Colonic mucosa (tissue), 4 donors: ENCODE results near the gene WWOX. TPM values are rescaled to one million over a fixed set of nuclear protein-coding genes. Genes with fewer than 3 reads are reported as not detected.

Experiments used
- DNase-seq: peaks from one replicate; pipeline ENCODE4 v3.0.0-alpha.2; 2020
- H3K27ac ChIP-seq: fragments of 200-600 bp; one replicate; pipeline ENCODE4 v1.8.0; 2021
- H3K27me3 ChIP-seq: fragments of 200-600 bp; one replicate; pipeline ENCODE4 v1.8.0; 2021
- H3K36me3 ChIP-seq: fragments of 200-600 bp; one replicate; pipeline ENCODE4 v1.8.0; 2021
- H3K4me1 ChIP-seq: fragments of 200-600 bp; one replicate; pipeline ENCODE4 v1.8.0; 2021; ENCODE audit warnings: mild to moderate bottlenecking
- H3K4me3 ChIP-seq: fragments of 200-600 bp; one replicate; pipeline ENCODE4 v1.8.0; 2021
- H3K9ac ChIP-seq, 2 donors: one replicate each; pipeline ENCODE4 v1.7.0; 2013; ENCODE audit warnings: control low read depth in 2 of 2, low read depth in 2 of 2, low read length in 2 of 2
- H3K9me3 ChIP-seq: fragments of 200-600 bp; one replicate; pipeline ENCODE4 v1.8.0; 2021
- intact Hi-C: fragments of 100-400 bp; cut with DNase I; formaldehyde crosslinking; loops from one replicate; pipeline ENCODE4 v1.14.1; 2022
- total RNA-seq, 2 donors: library from RNA; stranded (reverse); fragmentation: NEBNext Ultra II Directional in 1 of 2; extraction: Animal tissue kit (Norgen Biotek cat#: 25700) in 1 of 2; gene quantifications; one replicate each; pipeline ENCODE4 v1.2.1, GENCODE V29; 2021
- TF ChIP-seq, protein P1 (sequence below): fragments of 200-600 bp; IDR thresholded peaks from one replicate; pipeline ENCODE4 v1.8.0; 2022; ENCODE audit warnings: antibody characterized with exemption, mild to moderate bottlenecking
- donor health status: healthy.
- donor health status: DM: no; HTN: no; CAD: no.
- donor health status: DM: no; HTN: no; CAD: no.

Gene WWOX
- total RNA-seq, 2 donors from 2014 or later = 7.2 to 11.0 TPM

DNA sequence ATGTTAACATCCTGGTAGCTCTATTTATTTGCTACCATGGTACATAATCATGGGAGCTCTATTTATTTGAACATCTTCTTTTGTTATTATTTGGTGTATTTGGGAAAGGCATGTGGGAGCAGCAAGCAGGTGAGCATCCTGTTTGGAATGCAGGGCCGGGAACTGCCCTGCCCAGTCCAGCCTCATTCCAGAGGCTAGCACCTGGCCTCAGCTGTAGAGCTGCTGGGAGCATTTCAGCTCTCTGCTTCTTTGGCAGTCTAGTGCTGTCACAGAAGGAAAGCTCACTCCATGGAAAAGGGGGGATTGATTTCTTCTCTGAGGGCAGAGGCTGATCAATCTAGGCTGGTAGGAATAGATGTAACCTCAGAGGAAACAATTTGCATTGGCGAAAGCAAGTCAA is 112.5 kb downstream of the WWOX start:
- Histone ChIP-seq H3K4me1 (no peaks in the 10 kb centered on the region), H3K36me3 (no peaks in the 10 kb centered on the region), H3K9me3 (no peaks in the 10 kb centered on the region), H3K4me3 (no peak overlapping the region), H3K27me3 (no peaks in the 10 kb centered on the region), H3K27ac (no peak overlapping the region), H3K9ac (no peak overlapping the region)
- TF ChIP-seq, protein P1, sequence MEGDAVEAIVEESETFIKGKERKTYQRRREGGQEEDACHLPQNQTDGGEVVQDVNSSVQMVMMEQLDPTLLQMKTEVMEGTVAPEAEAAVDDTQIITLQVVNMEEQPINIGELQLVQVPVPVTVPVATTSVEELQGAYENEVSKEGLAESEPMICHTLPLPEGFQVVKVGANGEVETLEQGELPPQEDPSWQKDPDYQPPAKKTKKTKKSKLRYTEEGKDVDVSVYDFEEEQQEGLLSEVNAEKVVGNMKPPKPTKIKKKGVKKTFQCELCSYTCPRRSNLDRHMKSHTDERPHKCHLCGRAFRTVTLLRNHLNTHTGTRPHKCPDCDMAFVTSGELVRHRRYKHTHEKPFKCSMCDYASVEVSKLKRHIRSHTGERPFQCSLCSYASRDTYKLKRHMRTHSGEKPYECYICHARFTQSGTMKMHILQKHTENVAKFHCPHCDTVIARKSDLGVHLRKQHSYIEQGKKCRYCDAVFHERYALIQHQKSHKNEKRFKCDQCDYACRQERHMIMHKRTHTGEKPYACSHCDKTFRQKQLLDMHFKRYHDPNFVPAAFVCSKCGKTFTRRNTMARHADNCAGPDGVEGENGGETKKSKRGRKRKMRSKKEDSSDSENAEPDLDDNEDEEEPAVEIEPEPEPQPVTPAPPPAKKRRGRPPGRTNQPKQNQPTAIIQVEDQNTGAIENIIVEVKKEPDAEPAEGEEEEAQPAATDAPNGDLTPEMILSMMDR = no peak
- no peak for DNase-seq
- intact Hi-C loops = no loop called here

DNA sequence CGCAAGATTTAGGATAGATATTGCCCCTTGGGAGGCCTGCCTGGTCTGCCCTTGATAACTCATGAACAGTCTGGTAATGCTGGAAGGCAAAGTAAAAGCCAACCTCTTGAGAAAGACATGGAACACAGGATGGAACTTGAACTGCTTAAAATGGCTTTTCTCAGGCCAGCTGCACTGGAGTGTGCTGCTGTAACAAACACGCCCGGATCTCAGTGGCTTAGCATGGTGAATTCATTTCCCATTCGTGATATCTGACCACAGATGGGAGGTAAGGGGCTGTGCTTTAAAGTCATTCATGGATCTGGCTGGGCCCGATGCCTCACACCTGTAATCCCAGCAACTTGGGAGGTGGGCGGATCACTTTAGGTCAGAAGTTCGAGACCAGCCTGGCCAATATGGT is 113.2 kb downstream of the WWOX start:
- Histone ChIP-seq H3K9ac (no peak overlapping the region), H3K27ac (no peak overlapping the region)

DNA sequence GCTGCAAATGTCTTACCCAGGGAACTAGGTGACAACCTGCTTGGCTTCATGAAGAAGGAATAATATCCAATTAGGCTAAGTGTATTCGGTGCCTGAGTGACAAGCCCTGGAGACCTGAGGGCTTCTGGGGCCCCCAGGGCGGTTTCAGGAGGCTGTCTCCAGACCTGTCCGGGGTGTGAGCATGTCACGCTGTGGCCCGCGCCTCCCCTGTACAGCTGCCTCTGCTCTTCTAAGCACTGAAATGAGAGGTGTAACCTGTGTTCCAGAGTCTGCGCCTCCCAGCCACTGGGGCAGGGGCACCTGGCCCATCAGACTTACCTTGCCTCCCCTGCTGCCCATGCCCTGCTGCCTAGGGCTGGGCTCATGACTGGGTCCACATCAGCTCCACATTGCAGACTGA is 114.3 kb downstream of the WWOX start:
- TF ChIP-seq, protein P1 = no peak
- no peaks in the 10 kb centered on the region for H3K27me3 ChIP-seq
- no peak overlapping the region for H3K9ac ChIP-seq
- intact Hi-C loops = no loop called here
- no peak for DNase-seq
- no peak overlapping the region for H3K4me3 ChIP-seq
- no peaks in the 10 kb centered on the region for H3K9me3 ChIP-seq
- H3K36me3 ChIP-seq = no peaks in the 10 kb centered on the region
- no peaks in the 10 kb centered on the region for H3K4me1 ChIP-seq
- no peak overlapping the region for H3K27ac ChIP-seq

More for the DNA sequence above, 113.2 kb downstream of the WWOX start:
- intact Hi-C loops = no loop called here
- Histone ChIP-seq H3K4me1 (no peaks in the 10 kb centered on the region), H3K27me3 (no peaks in the 10 kb centered on the region), H3K9me3 (no peaks in the 10 kb centered on the region), H3K36me3 (no peaks in the 10 kb centered on the region), H3K4me3 (no peak overlapping the region)
- TF ChIP-seq, protein P1 = no peak
- DNase-seq = no peak

DNA sequence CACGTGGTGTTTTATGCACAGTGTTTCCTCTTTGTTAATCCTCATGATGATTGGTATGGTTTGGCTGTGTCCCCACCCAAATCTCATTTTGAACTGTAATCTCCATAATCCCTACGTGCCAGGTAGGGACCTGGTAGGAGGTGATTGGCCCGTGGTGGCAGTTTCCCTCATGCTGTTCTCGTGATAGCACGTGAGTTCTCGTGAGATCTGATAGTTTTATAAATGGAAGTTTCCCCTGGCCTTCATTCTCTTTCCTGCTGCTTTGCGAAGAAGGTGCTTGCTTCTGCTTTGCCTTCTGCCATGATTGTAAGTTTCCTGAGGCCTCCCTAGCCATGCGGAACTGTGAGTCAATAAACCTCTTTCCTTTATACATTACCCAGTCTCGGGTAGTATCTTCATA is 115.8 kb downstream of the WWOX start:
- TF ChIP-seq, protein P1 = no peak
- intact Hi-C loops = no loop called here
- Histone ChIP-seq H3K27me3 (no peaks in the 10 kb centered on the region), H3K4me3 (no peak overlapping the region), H3K4me1 (no peaks in the 10 kb centered on the region), H3K27ac (no peak overlapping the region), H3K9me3 (no peaks in the 10 kb centered on the region), H3K9ac (no peak overlapping the region), H3K36me3 (no peaks in the 10 kb centered on the region)
- DNase-seq = no peak

DNA sequence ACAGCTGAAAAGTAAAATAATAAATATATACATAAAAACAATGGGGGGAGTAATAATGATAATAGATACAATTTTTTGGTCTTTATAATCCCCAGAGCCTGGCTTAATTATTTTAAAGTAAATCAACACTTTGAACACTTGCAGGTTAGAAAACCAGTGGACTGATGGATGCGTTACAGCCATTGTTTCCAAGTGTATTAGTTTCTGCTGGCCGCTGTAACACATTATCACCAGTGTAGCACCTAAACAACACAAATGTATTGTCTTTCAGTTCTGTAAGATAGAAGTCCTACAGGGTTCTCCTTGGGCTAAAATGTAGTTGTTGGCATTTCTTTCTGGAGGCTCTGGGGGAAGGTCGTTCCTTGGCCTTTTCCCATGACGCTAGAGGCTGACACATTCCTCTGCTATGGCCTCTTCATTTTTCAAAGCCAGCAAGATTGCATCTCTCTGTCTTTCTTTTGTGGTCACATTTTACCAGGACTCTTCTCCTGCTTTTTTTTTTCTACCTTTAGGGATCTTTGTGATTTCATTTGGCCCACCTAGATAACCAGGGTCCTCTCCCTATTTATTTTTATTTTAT is 116.8 kb downstream of the WWOX start:
- DNase-seq = no peak
- TF ChIP-seq, protein P1 = no peak
- Histone ChIP-seq H3K4me1 (no peaks in the 10 kb centered on the region), H3K27me3 (no peaks in the 10 kb centered on the region), H3K9ac (no peak overlapping the region), H3K9me3 (no peaks in the 10 kb centered on the region), H3K36me3 (no peaks in the 10 kb centered on the region), H3K27ac (no peak overlapping the region), H3K4me3 (no peak overlapping the region)
- intact Hi-C loops = no loop called here
